Measurements from ENCODE around the gene PGLYRP2. TPM values are rescaled to one million over a fixed set of nuclear protein-coding genes. Genes with fewer than 3 reads are reported as not detected.

The PGLYRP2 gene
- total RNA-seq, 1 donor from 2014 or later: not detected

- Mint-ChIP-seq H3K27ac (no peak overlapping the region), H3K4me1 (ENCODE audit: low read depth) (no peaks in the 10 kb centered on the region), H3K9me3 (ENCODE audit: low read depth) (peaks cover 11% of the 10 kb centered on the region), H3K4me3 (ENCODE audit: low read depth) (no peak overlapping the region), H3K27me3 (peaks cover 33% of the 10 kb centered on the region), H3K36me3 (ENCODE audit: insufficient read depth) (peaks cover under 1% of the 10 kb centered on the region)
- DNase-seq (ENCODE audit: low spot score, unreplicated experiment): no peak
- no peak for TF ChIP-seq CTCF (IDR thresholded peaks at IDR 0.05; ENCODE audit: unreplicated experiment)
Measured at GRCh38 chr19:15471639-15472101, 7.6 kb downstream of the PGLYRP2 start.

- Mint-ChIP-seq H3K4me1 (ENCODE audit: low read depth) (no peaks in the 10 kb centered on the region), H3K4me3 (ENCODE audit: low read depth) (no peak overlapping the region), H3K36me3 (ENCODE audit: insufficient read depth) (no peaks in the 10 kb centered on the region), H3K27ac (no peak overlapping the region), H3K27me3 (peaks cover 39% of the 10 kb centered on the region), H3K9me3 (ENCODE audit: low read depth) (peaks cover 6% of the 10 kb centered on the region)
- DNase-seq (ENCODE audit: low spot score, unreplicated experiment): no peak
- TF ChIP-seq CTCF (IDR thresholded peaks at IDR 0.05; ENCODE audit: unreplicated experiment): no peak
Measured at GRCh38 chr19:15469513-15470297, 9.6 kb downstream of the PGLYRP2 start.

GRCh38 chr19:15468675-15469512 lies 10.4 kb downstream of the PGLYRP2 start:
- no peak for DNase-seq (ENCODE audit: low spot score, unreplicated experiment)
- no peaks in the 10 kb centered on the region for H3K36me3 Mint-ChIP-seq (ENCODE audit: insufficient read depth)
- H3K4me3 Mint-ChIP-seq (ENCODE audit: low read depth): no peak overlapping the region
- H3K27me3 Mint-ChIP-seq: peaks cover 43% of the 10 kb centered on the region
- no peak for TF ChIP-seq CTCF (IDR thresholded peaks at IDR 0.05; ENCODE audit: unreplicated experiment)
- H3K4me1 Mint-ChIP-seq (ENCODE audit: low read depth): no peaks in the 10 kb centered on the region
- peaks cover 6% of the 10 kb centered on the region for H3K9me3 Mint-ChIP-seq (ENCODE audit: low read depth)
- no peak overlapping the region for H3K27ac Mint-ChIP-seq

- Mint-ChIP-seq H3K36me3 (ENCODE audit: insufficient read depth) (no peaks in the 10 kb centered on the region), H3K27me3 (peaks cover 49% of the 10 kb centered on the region), H3K4me1 (ENCODE audit: low read depth) (no peaks in the 10 kb centered on the region), H3K9me3 (ENCODE audit: low read depth) (peaks cover 2% of the 10 kb centered on the region), H3K4me3 (ENCODE audit: low read depth) (no peak overlapping the region), H3K27ac (no peak overlapping the region)
- no peak for TF ChIP-seq CTCF (IDR thresholded peaks at IDR 0.05; ENCODE audit: unreplicated experiment)
- DNase-seq (ENCODE audit: low spot score, unreplicated experiment): no peak
Measured at GRCh38 chr19:15467734-15468214, 11.5 kb downstream of the PGLYRP2 start.

Measured in progenitor cell of endocrine pancreas (in vitro differentiated cells).